ENCODE data around the gene OSBPL3.

GRCh38 chr7:24922099-24922773, 57.7 kb downstream of the OSBPL3 start:
- TF ChIP-seq CTCF (IDR thresholded peaks at IDR 0.05) (no peak), EZH2 (IDR thresholded peaks at IDR 0.05) (no peak)

All from neural progenitor cell (in vitro differentiated cells).